Calu3 (cell line): ENCODE data around the gene PTPRG. TPM values are rescaled to one million over a fixed set of nuclear protein-coding genes. Genes with fewer than 3 reads are reported as not detected.

Experiments
- BruUV-seq: library from RNA; stranded (reverse); fragments of 400-500 nt; replicated peaks from 2 replicates; lab custom pipeline; 2021; lab: Mats Ljungman, UMichigan
- CTCF ChIA-PET: fragments of 300-600 bp; sonication (Branson Sonifier 250); formaldehyde crosslinking; loops from one replicate; lab custom pipeline; 2022; ENCODE audit warnings: antibody characterized with exemption; lab: Charles Lee
- DNase-seq: peaks from one replicate; pipeline ENCODE4 v3.0.0; 2022
- H3K27ac Mint-ChIP-seq: one replicate; pipeline ENCODE4 v1.8.0; 2022; ENCODE audit warnings: mixed read lengths; ENCODE audit not compliant: unreplicated experiment
- H3K27me3 Mint-ChIP-seq: one replicate; pipeline ENCODE4 v1.8.0; 2022; ENCODE audit warnings: mixed read lengths; ENCODE audit not compliant: unreplicated experiment
- H3K36me3 Mint-ChIP-seq: one replicate; pipeline ENCODE4 v1.8.0; 2022; ENCODE audit warnings: mild to moderate bottlenecking, moderate library complexity, mixed read lengths; ENCODE audit not compliant: insufficient read depth, unreplicated experiment
- H3K4me1 Mint-ChIP-seq: one replicate; pipeline ENCODE4 v1.8.0; 2022; ENCODE audit warnings: mild to moderate bottlenecking, low read depth, mixed read lengths; ENCODE audit not compliant: unreplicated experiment
- H3K4me3 Mint-ChIP-seq: one replicate; pipeline ENCODE4 v1.8.0; 2022; ENCODE audit warnings: mild to moderate bottlenecking, low read depth, moderate library complexity, mixed read lengths; ENCODE audit not compliant: unreplicated experiment
- H3K9me3 Mint-ChIP-seq: one replicate; pipeline ENCODE4 v1.8.0; 2022; ENCODE audit warnings: low read depth, mixed read lengths; ENCODE audit not compliant: unreplicated experiment
- CTCF ChIP-seq: fragments of 200-600 bp; IDR thresholded peaks from one replicate; pipeline ENCODE4 v1.8.0; 2022; ENCODE audit warnings: antibody characterized with exemption; ENCODE audit not compliant: unreplicated experiment
- intact Hi-C: fragments of 100-400 bp; cut with micrococcal nuclease; formaldehyde crosslinking; loops from one replicate; pipeline ENCODE4 v1.10.0; 2022; ENCODE audit not compliant: unreplicated experiment
- total RNA-seq: library from RNA; stranded (reverse); gene quantifications from 2 replicates; pipeline ENCODE4 v1.2.3, GENCODE V29; 2022

PTPRG gene
- total RNA-seq, 1 experiment from 2014 or later = 0.35 TPM

- DNase-seq = no peak
- no peaks in the 10 kb centered on the region for H3K4me1 Mint-ChIP-seq
- H3K36me3 Mint-ChIP-seq = no peaks in the 10 kb centered on the region
- intact Hi-C loops = no loop called here
- H3K4me3 Mint-ChIP-seq = no peak overlapping the region
- H3K27me3 Mint-ChIP-seq = no peaks in the 10 kb centered on the region
- no peak overlapping the region for H3K27ac Mint-ChIP-seq
- no peaks in the 10 kb centered on the region for H3K9me3 Mint-ChIP-seq
- TF ChIP-seq CTCF = no peak
- CTCF ChIA-PET = interaction anchor here (0.6 kb wide), 1 partner anchor 21 kb away, joined by 5 read pairs; no protein-coding TSS in a partner anchor
- no TSS peak for BruUV-seq
Measured at GRCh38 chr3:62193586-62194345, 632.4 kb downstream of the PTPRG start.

GRCh38 chr3:62197350-62198012 lies 636.1 kb downstream of the PTPRG start:
- Mint-ChIP-seq H3K4me3 (no peak overlapping the region), H3K4me1 (no peaks in the 10 kb centered on the region), H3K27me3 (no peaks in the 10 kb centered on the region), H3K27ac (no peak overlapping the region), H3K36me3 (no peaks in the 10 kb centered on the region), H3K9me3 (no peaks in the 10 kb centered on the region)
- TF ChIP-seq CTCF = no peak
- CTCF ChIA-PET = no interaction called here
- intact Hi-C loops = no loop called here
- BruUV-seq = no TSS peak
- DNase-seq = no peak

GRCh38 chr3:62199126-62199525 lies 637.8 kb downstream of the PTPRG start:
- no TSS peak for BruUV-seq
- H3K36me3 Mint-ChIP-seq = no peaks in the 10 kb centered on the region
- intact Hi-C loops = no loop called here
- H3K27me3 Mint-ChIP-seq = no peaks in the 10 kb centered on the region
- CTCF ChIA-PET = no interaction called here
- DNase-seq = no peak
- no peaks in the 10 kb centered on the region for H3K9me3 Mint-ChIP-seq
- no peak for TF ChIP-seq CTCF
- no peak overlapping the region for H3K27ac Mint-ChIP-seq
- no peaks in the 10 kb centered on the region for H3K4me1 Mint-ChIP-seq
- H3K4me3 Mint-ChIP-seq = no peak overlapping the region

GRCh38 chr3:62201438-62202035 lies 640.2 kb downstream of the PTPRG start:
- no peaks in the 10 kb centered on the region for H3K27me3 Mint-ChIP-seq
- no peaks in the 10 kb centered on the region for H3K9me3 Mint-ChIP-seq
- DNase-seq = peak; percentile 18
- no peak overlapping the region for H3K4me3 Mint-ChIP-seq
- no peak overlapping the region for H3K27ac Mint-ChIP-seq
- CTCF ChIA-PET = no interaction called here
- BruUV-seq = no TSS peak
- TF ChIP-seq CTCF = peak; percentile 24
- intact Hi-C loops = loop anchor here (1.0 to 2.0 kb wide), 2 partner anchors 131 to 359 kb away; no protein-coding TSS in a partner anchor
- no peaks in the 10 kb centered on the region for H3K4me1 Mint-ChIP-seq
- no peaks in the 10 kb centered on the region for H3K36me3 Mint-ChIP-seq
